NCI-H1048 (cell line): ENCODE data around the gene IPPK.
"Not testable (repeated sequence)": the region's sequence is repeated elsewhere in the genome, so short reads cannot be mapped to it uniquely, and the experiment has no call there.

Experiments
- DNase-seq: peaks from one replicate; lab custom pipeline; 2025; lab: John Stamatoyannopoulos, UW

The IPPK gene

GRCh38 chr9:92637886-92638620 lies 31.9 kb downstream of the IPPK start:
- no peak for DNase-seq

- no peak for DNase-seq
Measured at GRCh38 chr9:92637326-92637725, 32.6 kb downstream of the IPPK start.

- no peak for DNase-seq
Measured at GRCh38 chr9:92636627-92637026, 33.3 kb downstream of the IPPK start.

- no peak for DNase-seq
Measured at GRCh38 chr9:92635760-92636159, 34.2 kb downstream of the IPPK start.

GRCh38 chr9:92634712-92635605 lies 35.0 kb downstream of the IPPK start:
- DNase-seq: no peak

GRCh38 chr9:92633614-92634278 lies 36.2 kb downstream of the IPPK start:
- DNase-seq: no peak

GRCh38 chr9:92632641-92633040 lies 37.3 kb downstream of the IPPK start:
- no peak for DNase-seq

GRCh38 chr9:92631452-92632343 lies 38.2 kb downstream of the IPPK start:
- no peak for DNase-seq

GRCh38 chr9:92627651-92628050 lies 42.3 kb downstream of the IPPK start:
- no peak for DNase-seq

GRCh38 chr9:92626484-92626883 lies 43.4 kb downstream of the IPPK start:
- DNase-seq: no peak

GRCh38 chr9:92623936-92624335 lies 46.0 kb downstream of the IPPK start:
- DNase-seq: not testable (repeated sequence)

- DNase-seq: no peak
Measured at GRCh38 chr9:92620845-92621244, 49.1 kb downstream of the IPPK start.

- DNase-seq: no peak
Measured at GRCh38 chr9:92619601-92620300, 50.2 kb downstream of the IPPK start.

GRCh38 chr9:92618633-92619225 lies 51.2 kb downstream of the IPPK start:
- DNase-seq: no peak

- no peak for DNase-seq
Measured at GRCh38 chr9:92617951-92618510, 51.9 kb downstream of the IPPK start.

GRCh38 chr9:92617195-92617813 lies 52.6 kb downstream of the IPPK start:
- no peak for DNase-seq

- no peak for DNase-seq
Measured at GRCh38 chr9:92616655-92617111, 53.2 kb downstream of the IPPK start.

- DNase-seq: no peak
Measured at GRCh38 chr9:92616199-92616641, 53.7 kb downstream of the IPPK start.

- DNase-seq: no peak
Measured at GRCh38 chr9:92615790-92616189, 54.1 kb downstream of the IPPK start.
